Activated T-helper 9 cell treated with anti-CD3 and anti-CD28 coated beads, Interleukin-2, amount 50 U/mL, for 16 hours (primary cell): ENCODE data around the gene MYO1D.
"Not testable (repeated sequence)": the region's sequence is repeated elsewhere in the genome, so short reads cannot be mapped to it uniquely, and the experiment has no call there.

Experiments used
- DNase-seq: peaks from one replicate; pipeline ENCODE4 v3.0.0-alpha.2; 2020; ENCODE audit warnings: low read depth

The MYO1D gene

GRCh38 chr17:32855620-32856019 is 21.3 kb downstream of the MYO1D start:
- no peak for DNase-seq

GRCh38 chr17:32854832-32855389 is 22.0 kb downstream of the MYO1D start:
- DNase-seq = no peak

GRCh38 chr17:32854207-32854606 is 22.7 kb downstream of the MYO1D start:
- no peak for DNase-seq

- DNase-seq = no peak
Observed at GRCh38 chr17:32852811-32853210, 24.1 kb downstream of the MYO1D start.

- DNase-seq = no peak
Observed at GRCh38 chr17:32849879-32850278, 27.0 kb downstream of the MYO1D start.

GRCh38 chr17:32847977-32848376 is 28.9 kb downstream of the MYO1D start:
- no peak for DNase-seq

GRCh38 chr17:32846143-32846542 is 30.8 kb downstream of the MYO1D start:
- DNase-seq = no peak

- no peak for DNase-seq
Observed at GRCh38 chr17:32840241-32840640, 36.7 kb downstream of the MYO1D start.

GRCh38 chr17:32836527-32836926 is 40.4 kb downstream of the MYO1D start:
- DNase-seq = no peak

GRCh38 chr17:32835291-32835761 is 41.6 kb downstream of the MYO1D start:
- no peak for DNase-seq

GRCh38 chr17:32834104-32834503 is 42.8 kb downstream of the MYO1D start:
- DNase-seq = no peak

GRCh38 chr17:32833526-32833925 is 43.4 kb downstream of the MYO1D start:
- DNase-seq = no peak

GRCh38 chr17:32833076-32833475 is 43.8 kb downstream of the MYO1D start:
- DNase-seq = no peak

GRCh38 chr17:32831627-32832243 is 45.2 kb downstream of the MYO1D start:
- no peak for DNase-seq

- DNase-seq = no peak
Observed at GRCh38 chr17:32831223-32831622, 45.7 kb downstream of the MYO1D start.

- no peak for DNase-seq
Observed at GRCh38 chr17:32828822-32829221, 48.1 kb downstream of the MYO1D start.

- DNase-seq = no peak
Observed at GRCh38 chr17:32827227-32827626, 49.7 kb downstream of the MYO1D start.

GRCh38 chr17:32826076-32826475 is 50.8 kb downstream of the MYO1D start:
- no peak for DNase-seq

- no peak for DNase-seq
Observed at GRCh38 chr17:32824334-32824733, 52.6 kb downstream of the MYO1D start.

GRCh38 chr17:32822996-32823395 is 53.9 kb downstream of the MYO1D start:
- no peak for DNase-seq

- not testable (repeated sequence) for DNase-seq
Observed at GRCh38 chr17:32821987-32822934, 54.7 kb downstream of the MYO1D start.

- DNase-seq = no peak
Observed at GRCh38 chr17:32820440-32820839, 56.5 kb downstream of the MYO1D start.

GRCh38 chr17:32819787-32820186 is 57.1 kb downstream of the MYO1D start:
- no peak for DNase-seq
